WTC11 (cell line): ENCODE measurements around the gene EXOC4. TPM values are rescaled to one million over a fixed set of nuclear protein-coding genes. Genes with fewer than 3 reads are reported as not detected.

ENCODE experiments used
- ATAC-seq: fragments of 200-7000 bp; cut with Tn5 transposase; 2 replicates; pipeline ENCODE4 v1.10.0; 2021; ENCODE audit warnings: mild to moderate bottlenecking, moderate library complexity
- CTCF ChIA-PET: fragments of 300-600 bp; sonication (Branson Sonifier 250); formaldehyde crosslinking; loops from one replicate; lab custom pipeline; 2021; ENCODE audit warnings: antibody characterized with exemption; lab: Charles Lee
- POLR2A ChIA-PET: fragments of 350-600 bp; sonication (Branson Sonifier 250); formaldehyde crosslinking; loops from one replicate; lab custom pipeline; 2021; ENCODE audit warnings: antibody characterized with exemption; lab: Charles Lee
- DNase-seq: peaks from one replicate; pipeline ENCODE4 v3.0.0; 2021; ENCODE audit warnings: low spot score
- H3K27ac Mint-ChIP-seq: 2 replicates; pipeline ENCODE4 v1.8.0; 2021; ENCODE audit warnings: mixed read lengths
- H3K27me3 Mint-ChIP-seq: 2 replicates; pipeline ENCODE4 v1.8.0; 2021; ENCODE audit warnings: low read depth, mild to moderate bottlenecking, moderate library complexity, mixed read lengths
- H3K36me3 Mint-ChIP-seq: 2 replicates; pipeline ENCODE4 v1.8.0; 2021; ENCODE audit warnings: mixed read lengths
- H3K4me1 Mint-ChIP-seq: 2 replicates; pipeline ENCODE4 v1.8.0; 2022; ENCODE audit warnings: mixed read lengths
- H3K4me3 Mint-ChIP-seq: 2 replicates; pipeline ENCODE4 v1.8.0; 2021; ENCODE audit warnings: mild to moderate bottlenecking, moderate library complexity, mixed read lengths
- H3K9me3 Mint-ChIP-seq: 2 replicates; pipeline ENCODE4 v1.8.0; 2021; ENCODE audit warnings: mixed read lengths
- ELF4 ChIP-seq: sonication (generic); formaldehyde crosslinking; IDR thresholded peaks from 2 replicates; pipeline ENCODE4 v1.8.1; 2022; ENCODE audit warnings: low read depth, mild to moderate bottlenecking, moderate library complexity, missing genetic modification reagents
- ESRRA ChIP-seq: sonication (generic); formaldehyde crosslinking; IDR thresholded peaks from 2 replicates; pipeline ENCODE4 v1.8.1; 2022; ENCODE audit warnings: mild to moderate bottlenecking, missing genetic modification reagents, borderline replicate concordance
- FOXJ3 ChIP-seq: sonication (generic); formaldehyde crosslinking; IDR thresholded peaks from 2 replicates; pipeline ENCODE4 v1.9.0; 2021; ENCODE audit warnings: missing genetic modification reagents, mild to moderate bottlenecking, borderline replicate concordance
- GABPB1 ChIP-seq: sonication (generic); formaldehyde crosslinking; IDR thresholded peaks from 2 replicates; pipeline ENCODE4 v1.8.1; 2023; ENCODE audit warnings: mild to moderate bottlenecking, missing genetic modification reagents
- GRHL2 ChIP-seq: fragments of 250-450 bp; sonication (Bioruptor Pico); IDR thresholded peaks from 2 replicates; pipeline ENCODE4 v1.8.0; 2022; ENCODE audit warnings: mild to moderate bottlenecking, moderate library complexity; ENCODE audit not compliant: insufficient replicate concordance, severe bottlenecking
- IRF2 ChIP-seq: sonication (generic); formaldehyde crosslinking; IDR thresholded peaks from 2 replicates; pipeline ENCODE4 v1.8.0; 2022; ENCODE audit warnings: low read depth, missing genetic modification reagents, borderline replicate concordance
- JAZF1 ChIP-seq: fragments of 250-450 bp; sonication (Bioruptor Pico); IDR thresholded peaks from 2 replicates; pipeline ENCODE4 v1.9.0; 2021; ENCODE audit warnings: moderate library complexity, mild to moderate bottlenecking, inconsistent platforms
- NFYB ChIP-seq: sonication (generic); formaldehyde crosslinking; conservative IDR thresholded peaks from 2 replicates; pipeline ENCODE4 v1.8.0; 2022; ENCODE audit warnings: low read depth, missing genetic modification reagents
- RORB ChIP-seq: fragments of 250-450 bp; sonication (Bioruptor Pico); IDR thresholded peaks from 2 replicates; pipeline ENCODE4 v1.9.0; 2021; ENCODE audit warnings: mild to moderate bottlenecking
- SOX15 ChIP-seq: fragments of 250-450 bp; sonication (Bioruptor Pico); IDR thresholded peaks from 2 replicates; pipeline ENCODE4 v1.9.0; 2021; ENCODE audit warnings: mild to moderate bottlenecking
- TCF7 ChIP-seq: sonication (generic); formaldehyde crosslinking; IDR thresholded peaks from 2 replicates; pipeline ENCODE4 v1.8.0; 2022; ENCODE audit warnings: mild to moderate bottlenecking, low read depth, missing genetic modification reagents, moderate library complexity
- TEAD1 ChIP-seq: sonication (generic); formaldehyde crosslinking; IDR thresholded peaks from 2 replicates; pipeline ENCODE4 v1.8.0; 2022; ENCODE audit warnings: mild to moderate bottlenecking, missing genetic modification reagents
- TP53 ChIP-seq: sonication (generic); formaldehyde crosslinking; IDR thresholded peaks from 2 replicates; pipeline ENCODE4 v1.8.1; 2023; ENCODE audit warnings: mild to moderate bottlenecking, missing genetic modification reagents
- ZBTB21 ChIP-seq: sonication (generic); formaldehyde crosslinking; IDR thresholded peaks from 2 replicates; pipeline ENCODE4 v1.8.1; 2023; ENCODE audit warnings: mild to moderate bottlenecking, missing genetic modification reagents, borderline replicate concordance
- ZNF396 ChIP-seq: fragments of 250-450 bp; sonication (Bioruptor Pico); IDR thresholded peaks from 2 replicates; pipeline ENCODE4 v1.8.0; 2021; ENCODE audit warnings: mild to moderate bottlenecking, moderate library complexity, borderline replicate concordance
- total RNA-seq: library from RNA; stranded (reverse); gene quantifications from 3 replicates; pipeline ENCODE4 v1.2.3, GENCODE V29; 2021
- TF ChIP-seq, protein P1 (sequence below): sonication (generic); formaldehyde crosslinking; IDR thresholded peaks from 2 replicates; pipeline ENCODE4 v1.8.1; 2023; ENCODE audit warnings: mild to moderate bottlenecking, moderate library complexity, missing genetic modification reagents
- TF ChIP-seq, protein P2 (sequence below): sonication (generic); formaldehyde crosslinking; IDR thresholded peaks from 2 replicates; pipeline ENCODE4 v1.8.1; 2023; ENCODE audit warnings: mild to moderate bottlenecking, missing genetic modification reagents
- TF ChIP-seq, protein P3 (sequence below): sonication (generic); formaldehyde crosslinking; IDR thresholded peaks from 2 replicates; pipeline ENCODE4 v1.8.1; 2023; ENCODE audit warnings: mild to moderate bottlenecking, missing genetic modification reagents, moderate library complexity
- TF ChIP-seq, protein P4 (sequence below): sonication (generic); formaldehyde crosslinking; conservative IDR thresholded peaks from 2 replicates; pipeline ENCODE4 v1.8.1; 2022; ENCODE audit warnings: mild to moderate bottlenecking, missing genetic modification reagents
- TF ChIP-seq, protein P5 (sequence below): fragments of 250-450 bp; sonication (Bioruptor Pico); IDR thresholded peaks from 2 replicates; pipeline ENCODE4 v2.1.2; 2022; ENCODE audit warnings: mild to moderate bottlenecking, moderate library complexity
- TF ChIP-seq, protein P6 (sequence below): sonication (generic); formaldehyde crosslinking; IDR thresholded peaks from 2 replicates; pipeline ENCODE4 v1.8.1; 2022; ENCODE audit warnings: mild to moderate bottlenecking, moderate library complexity, missing genetic modification reagents
- TF ChIP-seq, protein P7 (sequence below): sonication (generic); formaldehyde crosslinking; IDR thresholded peaks from 2 replicates; pipeline ENCODE4 v1.8.0; 2022; ENCODE audit warnings: mild to moderate bottlenecking, missing genetic modification reagents

EXOC4 gene
- total RNA-seq, 1 experiment from 2014 or later: 62.0 TPM

DNA sequence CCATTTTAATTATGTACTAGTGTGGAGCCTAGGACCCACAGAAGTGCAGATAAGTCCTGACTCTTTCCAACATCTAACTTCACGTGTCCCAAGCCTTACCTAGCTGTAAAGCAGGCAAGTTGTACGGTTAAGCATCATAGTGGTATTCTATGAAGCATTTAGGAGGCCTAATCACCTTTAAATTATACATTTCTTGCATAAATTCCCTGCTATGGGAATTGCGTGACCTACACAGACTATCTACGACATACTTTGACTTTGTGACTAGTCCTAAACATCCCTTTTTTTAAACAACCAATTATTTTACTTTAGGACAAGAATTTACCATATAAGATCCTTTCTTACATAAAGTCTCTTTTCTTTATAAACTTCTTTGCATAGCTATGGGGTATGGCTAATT, 836.6 kb downstream of the EXOC4 start:
- POLR2A ChIA-PET: no interaction called here

DNA sequence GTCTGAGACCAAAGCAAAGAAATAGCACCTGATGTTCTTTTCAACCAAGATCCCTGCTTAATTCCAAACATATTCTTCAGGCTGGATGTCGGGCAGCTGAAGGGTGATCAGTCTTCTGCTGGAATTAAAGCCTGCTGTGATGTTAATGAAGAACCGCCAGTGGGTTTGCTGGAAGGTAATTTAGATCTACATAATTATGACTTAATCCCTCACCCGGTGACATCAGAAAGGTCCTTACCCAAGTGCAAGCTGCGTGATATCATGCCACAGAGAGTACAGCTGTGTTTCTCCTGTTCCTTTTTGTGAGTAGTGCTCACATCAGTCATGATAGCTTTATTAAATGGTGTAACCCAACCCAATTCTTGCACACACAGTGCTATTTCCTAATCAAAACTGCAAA, 845.2 kb downstream of the EXOC4 start:
- POLR2A ChIA-PET: interaction anchor here (0.6 kb wide), 1 partner anchor 113 kb away, joined by 3 read pairs; no protein-coding TSS in a partner anchor
- peaks cover 6% of the 10 kb centered on the region; the same call in 1 of the 2 replicates for H3K4me1 Mint-ChIP-seq
- no peak for TF ChIP-seq IRF2 (CRISPR knock-in tag)
- no peak for TF ChIP-seq RORB
- TF ChIP-seq TCF7: no peak
- TF ChIP-seq NFYB (CRISPR knock-in tag): no peak
- no peak for TF ChIP-seq ELF4
- TF ChIP-seq SOX15: no peak

More for the DNA sequence above, 836.6 kb downstream of the EXOC4 start:
- peaks cover 84% of the 10 kb centered on the region for H3K36me3 Mint-ChIP-seq
- H3K27ac Mint-ChIP-seq: no peak overlapping the region
- no peak overlapping the region for H3K4me3 Mint-ChIP-seq
- TF ChIP-seq TEAD1 (CRISPR knock-in tag) (no peak), JAZF1 (CRISPR knock-in tag) (no peak), GABPB1 (CRISPR knock-in tag) (no peak), RORB (no peak)
- TF ChIP-seq, protein P1, sequence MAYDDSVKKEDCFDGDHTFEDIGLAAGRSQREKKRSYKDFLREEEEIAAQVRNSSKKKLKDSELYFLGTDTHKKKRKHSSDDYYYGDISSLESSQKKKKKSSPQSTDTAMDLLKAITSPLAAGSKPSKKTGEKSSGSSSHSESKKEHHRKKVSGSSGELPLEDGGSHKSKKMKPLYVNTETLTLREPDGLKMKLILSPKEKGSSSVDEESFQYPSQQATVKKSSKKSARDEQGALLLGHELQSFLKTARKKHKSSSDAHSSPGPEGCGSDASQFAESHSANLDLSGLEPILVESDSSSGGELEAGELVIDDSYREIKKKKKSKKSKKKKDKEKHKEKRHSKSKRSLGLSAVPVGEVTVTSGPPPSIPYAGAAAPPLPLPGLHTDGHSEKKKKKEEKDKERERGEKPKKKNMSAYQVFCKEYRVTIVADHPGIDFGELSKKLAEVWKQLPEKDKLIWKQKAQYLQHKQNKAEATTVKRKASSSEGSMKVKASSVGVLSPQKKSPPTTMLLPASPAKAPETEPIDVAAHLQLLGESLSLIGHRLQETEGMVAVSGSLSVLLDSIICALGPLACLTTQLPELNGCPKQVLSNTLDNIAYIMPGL (CRISPR knock-in tag): no peak
- ATAC-seq (no peak), DNase-seq (no peak)
- CTCF ChIA-PET: no interaction called here
- H3K9me3 Mint-ChIP-seq: peaks cover 84% of the 10 kb centered on the region
- H3K4me1 Mint-ChIP-seq: no peaks in the 10 kb centered on the region
- H3K27me3 Mint-ChIP-seq: peaks cover 8% of the 10 kb centered on the region

DNA sequence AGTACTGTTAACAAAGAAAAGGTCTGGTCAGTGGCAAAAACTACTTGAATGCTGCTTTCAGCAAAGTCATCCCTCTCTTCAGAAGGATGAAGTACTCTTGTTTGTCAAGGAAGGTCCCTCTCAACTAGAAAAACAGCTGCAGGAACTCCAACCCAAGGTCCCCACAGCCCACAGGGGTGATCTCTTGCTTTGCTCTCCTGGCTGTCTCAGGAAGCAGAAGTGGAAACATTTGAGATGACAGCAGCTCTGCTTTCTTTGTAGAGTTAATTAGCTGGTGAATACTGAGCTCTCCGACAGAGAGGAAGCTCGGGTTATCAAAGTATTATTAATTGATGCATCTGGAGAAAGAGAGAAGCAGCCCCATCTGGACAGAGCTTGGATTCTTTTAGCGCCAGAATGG, 848.8 kb downstream of the EXOC4 start:
- DNase-seq: no peak
- ATAC-seq: no peak
- TF ChIP-seq, protein P2, sequence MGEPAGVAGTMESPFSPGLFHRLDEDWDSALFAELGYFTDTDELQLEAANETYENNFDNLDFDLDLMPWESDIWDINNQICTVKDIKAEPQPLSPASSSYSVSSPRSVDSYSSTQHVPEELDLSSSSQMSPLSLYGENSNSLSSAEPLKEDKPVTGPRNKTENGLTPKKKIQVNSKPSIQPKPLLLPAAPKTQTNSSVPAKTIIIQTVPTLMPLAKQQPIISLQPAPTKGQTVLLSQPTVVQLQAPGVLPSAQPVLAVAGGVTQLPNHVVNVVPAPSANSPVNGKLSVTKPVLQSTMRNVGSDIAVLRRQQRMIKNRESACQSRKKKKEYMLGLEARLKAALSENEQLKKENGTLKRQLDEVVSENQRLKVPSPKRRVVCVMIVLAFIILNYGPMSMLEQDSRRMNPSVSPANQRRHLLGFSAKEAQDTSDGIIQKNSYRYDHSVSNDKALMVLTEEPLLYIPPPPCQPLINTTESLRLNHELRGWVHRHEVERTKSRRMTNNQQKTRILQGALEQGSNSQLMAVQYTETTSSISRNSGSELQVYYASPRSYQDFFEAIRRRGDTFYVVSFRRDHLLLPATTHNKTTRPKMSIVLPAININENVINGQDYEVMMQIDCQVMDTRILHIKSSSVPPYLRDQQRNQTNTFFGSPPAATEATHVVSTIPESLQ: no peak
- no peak for TF ChIP-seq IRF2 (CRISPR knock-in tag)
- TF ChIP-seq ZBTB21: no peak
- no peak for TF ChIP-seq TP53 (CRISPR knock-in tag)
- TF ChIP-seq, protein P3, sequence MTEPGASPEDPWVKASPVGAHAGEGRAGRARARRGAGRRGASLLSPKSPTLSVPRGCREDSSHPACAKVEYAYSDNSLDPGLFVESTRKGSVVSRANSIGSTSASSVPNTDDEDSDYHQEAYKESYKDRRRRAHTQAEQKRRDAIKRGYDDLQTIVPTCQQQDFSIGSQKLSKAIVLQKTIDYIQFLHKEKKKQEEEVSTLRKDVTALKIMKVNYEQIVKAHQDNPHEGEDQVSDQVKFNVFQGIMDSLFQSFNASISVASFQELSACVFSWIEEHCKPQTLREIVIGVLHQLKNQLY (CRISPR knock-in tag): no peak
- TF ChIP-seq GRHL2 (CRISPR knock-in tag): no peak
- no peak for TF ChIP-seq ZNF396
- TF ChIP-seq, protein P4, sequence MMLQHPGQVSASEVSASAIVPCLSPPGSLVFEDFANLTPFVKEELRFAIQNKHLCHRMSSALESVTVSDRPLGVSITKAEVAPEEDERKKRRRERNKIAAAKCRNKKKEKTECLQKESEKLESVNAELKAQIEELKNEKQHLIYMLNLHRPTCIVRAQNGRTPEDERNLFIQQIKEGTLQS: no peak
- TF ChIP-seq, protein P5, sequence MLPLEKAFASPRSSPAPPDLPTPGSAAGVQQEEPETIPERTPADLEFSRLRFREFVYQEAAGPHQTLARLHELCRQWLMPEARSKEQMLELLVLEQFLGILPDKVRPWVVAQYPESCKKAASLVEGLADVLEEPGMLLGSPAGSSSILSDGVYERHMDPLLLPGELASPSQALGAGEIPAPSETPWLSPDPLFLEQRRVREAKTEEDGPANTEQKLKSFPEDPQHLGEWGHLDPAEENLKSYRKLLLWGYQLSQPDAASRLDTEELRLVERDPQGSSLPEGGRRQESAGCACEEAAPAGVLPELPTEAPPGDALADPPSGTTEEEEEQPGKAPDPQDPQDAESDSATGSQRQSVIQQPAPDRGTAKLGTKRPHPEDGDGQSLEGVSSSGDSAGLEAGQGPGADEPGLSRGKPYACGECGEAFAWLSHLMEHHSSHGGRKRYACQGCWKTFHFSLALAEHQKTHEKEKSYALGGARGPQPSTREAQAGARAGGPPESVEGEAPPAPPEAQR (CRISPR knock-in tag): no peak
- TF ChIP-seq FOXJ3 (CRISPR knock-in tag): no peak
- no peak for TF ChIP-seq ESRRA (CRISPR knock-in tag)
- TF ChIP-seq, protein P6, sequence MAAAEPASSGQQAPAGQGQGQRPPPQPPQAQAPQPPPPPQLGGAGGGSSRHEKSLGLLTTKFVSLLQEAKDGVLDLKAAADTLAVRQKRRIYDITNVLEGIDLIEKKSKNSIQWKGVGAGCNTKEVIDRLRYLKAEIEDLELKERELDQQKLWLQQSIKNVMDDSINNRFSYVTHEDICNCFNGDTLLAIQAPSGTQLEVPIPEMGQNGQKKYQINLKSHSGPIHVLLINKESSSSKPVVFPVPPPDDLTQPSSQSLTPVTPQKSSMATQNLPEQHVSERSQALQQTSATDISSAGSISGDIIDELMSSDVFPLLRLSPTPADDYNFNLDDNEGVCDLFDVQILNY (CRISPR knock-in tag): no peak
- TF ChIP-seq, protein P7, sequence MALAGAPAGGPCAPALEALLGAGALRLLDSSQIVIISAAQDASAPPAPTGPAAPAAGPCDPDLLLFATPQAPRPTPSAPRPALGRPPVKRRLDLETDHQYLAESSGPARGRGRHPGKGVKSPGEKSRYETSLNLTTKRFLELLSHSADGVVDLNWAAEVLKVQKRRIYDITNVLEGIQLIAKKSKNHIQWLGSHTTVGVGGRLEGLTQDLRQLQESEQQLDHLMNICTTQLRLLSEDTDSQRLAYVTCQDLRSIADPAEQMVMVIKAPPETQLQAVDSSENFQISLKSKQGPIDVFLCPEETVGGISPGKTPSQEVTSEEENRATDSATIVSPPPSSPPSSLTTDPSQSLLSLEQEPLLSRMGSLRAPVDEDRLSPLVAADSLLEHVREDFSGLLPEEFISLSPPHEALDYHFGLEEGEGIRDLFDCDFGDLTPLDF (CRISPR knock-in tag): no peak
- no peak overlapping the region for H3K27ac Mint-ChIP-seq
- POLR2A ChIA-PET: no interaction called here
- peaks cover 26% of the 10 kb centered on the region for H3K9me3 Mint-ChIP-seq
- H3K4me1 Mint-ChIP-seq: peaks cover 6% of the 10 kb centered on the region; the same call in 1 of the 2 replicates
- CTCF ChIA-PET: interaction anchor here (1.2 kb wide), 1 partner anchor 39 kb away, joined by 3 read pairs; no protein-coding TSS in a partner anchor
- H3K27me3 Mint-ChIP-seq: no peaks in the 10 kb centered on the region
- H3K4me3 Mint-ChIP-seq: no peak overlapping the region
- 0 out of 2 replicates have a peak, but pooled peaks cover 4% of the 10 kb centered on the region for H3K36me3 Mint-ChIP-seq

More for the DNA sequence above, 845.2 kb downstream of the EXOC4 start:
- CTCF ChIA-PET: interaction anchor here (1.6 kb wide), 1 partner anchor 43 kb away, joined by 4 read pairs; no protein-coding TSS in a partner anchor
- H3K27ac Mint-ChIP-seq: no peak overlapping the region
- no peak overlapping the region for H3K4me3 Mint-ChIP-seq
- peaks cover 62% of the 10 kb centered on the region for H3K9me3 Mint-ChIP-seq
- ATAC-seq: no peak
- peaks cover 34% of the 10 kb centered on the region for H3K36me3 Mint-ChIP-seq
- no peak for DNase-seq
- peaks cover 3% of the 10 kb centered on the region; the same call in 1 of the 2 replicates for H3K27me3 Mint-ChIP-seq
